ENCODE measurements around the gene CENPX. TPM values are rescaled to one million over a fixed set of nuclear protein-coding genes. Genes with fewer than 3 reads are reported as not detected.

The CENPX gene
- total and polyA plus RNA-seq, 2 of the 13 experiments (the other 11 are each of a cell fraction or from before 2014, with no cell fraction given), result 92.7 to 170 TPM

GRCh38 chr17:82036634-82037091 lies 14.0 kb upstream of the CENPX start:
- Histone ChIP-seq H3K9me3 (ENCODE audit: low read length) (no peaks in the 10 kb centered on the region), H3K4me2 (ENCODE audit: low read depth, low read length) (peak overlapping the region; percentile 95), H4K20me1 (ENCODE audit: insufficient read depth, low read length) (peaks cover 20% of the 10 kb centered on the region), H2AFZ (ENCODE audit: low read length) (no peak overlapping the region), H3K36me3 (replicated peaks in 1 of 2; ENCODE audit: control insufficient read depth in 1 of 2, insufficient read depth in 2 of 2, low read length in 2 of 2) (peaks cover 5 to 12% of the 10 kb centered on the region in 2 experiments), H3K4me3 (replicated peaks in 1 of 3; ENCODE audit: insufficient read depth in 1 of 3, low read depth in 2 of 3, low read length in 3 of 3) (peak overlapping the region; percentile 87 to 98 (median 93)), H3K79me2 (ENCODE audit: insufficient read depth, low read length) (peaks cover 13% of the 10 kb centered on the region), H3K27me3 (ENCODE audit: control insufficient read depth in 1 of 2, insufficient read depth in 2 of 2, low read length in 2 of 2) (no peaks in the 10 kb centered on the region), H3K9ac (ENCODE audit: insufficient read depth, low read depth, low read length) (peak overlapping the region; percentile 91), H3K4me1 (ENCODE audit: insufficient read depth, low read length) (peaks cover 59% of the 10 kb centered on the region), H3K27ac (ENCODE audit: extremely low read length, insufficient read depth, low read length) (peak overlapping the region; percentile 91)
- POLR2A ChIA-PET, result interaction anchor here (0.9 to 6.2 kb wide), 10 partner anchors 14 to 215 kb away, joined by 3 to 112 read pairs (median 14); partner anchors contain the start of genes ARHGDIA, CENPX, FASN and LRRC45
- DNase-seq (ENCODE audit: low spot score), result no peak
- ATAC-seq, result no peak
- intact Hi-C loops (cut with micrococcal nuclease; ENCODE audit: unreplicated experiment) (loop anchor here (1.0 to 5.0 kb wide), 5 partner anchors 13 to 116 kb away; partner anchors contain the start of genes GPS1, LRRC45 and RFNG), in situ Hi-C loops (cut with HindIII; ENCODE audit: extremely low pct_ligation_motif_present, low pct_unique_long_range_greater_than_20kb) (loop anchor here (5.0 kb wide), 1 partner anchor 121 kb away; no protein-coding TSS in a partner anchor)
- BruUV-seq (replicated peaks), result no TSS peak
- FAIRE-seq, result no peak
- 18% methylated on average over 13 of the region's 23 CpGs for WGBS (ENCODE audit: low lambda C conversion rate)
- CTCF ChIA-PET (ENCODE audit: low intra/inter-chr PET ratio, low total read pairs), result interaction anchor here (1.8 kb wide), 1 partner anchor 78 kb away, joined by 7 read pairs; no protein-coding TSS in a partner anchor
- no peak for TF ChIP-seq ATRX (CRISPR knock-in tag; IDR thresholded peaks at IDR 0.05; ENCODE audit: borderline replicate concordance)
- TF ChIP-seq ZNF350 (CRISPR knock-in tag; IDR thresholded peaks at IDR 0.05; ENCODE audit: borderline replicate concordance, low read depth), result no peak
- no peak for TF ChIP-seq ZNF816 (CRISPR knock-in tag; IDR thresholded peaks at IDR 0.05; ENCODE audit: borderline replicate concordance)
- TF ChIP-seq ZBTB4 (CRISPR knock-in tag; IDR thresholded peaks at IDR 0.05; ENCODE audit: borderline replicate concordance), result 0 out of 2 replicates have a peak, but pooled peaks have one; percentile 11
- no peak for TF ChIP-seq TCF7L2 (IDR thresholded peaks at IDR 0.05; ENCODE audit: low read depth, low read length)
- TF ChIP-seq, protein P1, sequence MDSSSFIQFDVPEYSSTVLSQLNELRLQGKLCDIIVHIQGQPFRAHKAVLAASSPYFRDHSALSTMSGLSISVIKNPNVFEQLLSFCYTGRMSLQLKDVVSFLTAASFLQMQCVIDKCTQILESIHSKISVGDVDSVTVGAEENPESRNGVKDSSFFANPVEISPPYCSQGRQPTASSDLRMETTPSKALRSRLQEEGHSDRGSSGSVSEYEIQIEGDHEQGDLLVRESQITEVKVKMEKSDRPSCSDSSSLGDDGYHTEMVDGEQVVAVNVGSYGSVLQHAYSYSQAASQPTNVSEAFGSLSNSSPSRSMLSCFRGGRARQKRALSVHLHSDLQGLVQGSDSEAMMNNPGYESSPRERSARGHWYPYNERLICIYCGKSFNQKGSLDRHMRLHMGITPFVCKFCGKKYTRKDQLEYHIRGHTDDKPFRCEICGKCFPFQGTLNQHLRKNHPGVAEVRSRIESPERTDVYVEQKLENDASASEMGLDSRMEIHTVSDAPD (CRISPR knock-in tag; IDR thresholded peaks at IDR 0.05), result 0 out of 2 replicates have a peak, but pooled peaks have one; percentile 12
- TF ChIP-seq ZNF703 (CRISPR knock-in tag; IDR thresholded peaks at IDR 0.05; ENCODE audit: borderline replicate concordance), result 0 out of 2 replicates have a peak, but pooled peaks have one; percentile 49
- TF ChIP-seq NPAS2 (CRISPR knock-in tag; IDR thresholded peaks at IDR 0.05; ENCODE audit: borderline replicate concordance), result no peak
- TF ChIP-seq PHF21A (CRISPR knock-in tag; IDR thresholded peaks at IDR 0.05), result no peak
- TF ChIP-seq TGIF2 (CRISPR knock-in tag; IDR thresholded peaks at IDR 0.05), result peak; percentile 43; the same call in 1 of the 2 replicates
- no peak for TF ChIP-seq ISL2 (CRISPR knock-in tag; IDR thresholded peaks at IDR 0.05)
- TF ChIP-seq ZNF124 (CRISPR knock-in tag; IDR thresholded peaks at IDR 0.05), result 0 out of 2 replicates have a peak, but pooled peaks have one; percentile 18
- 0 out of 2 replicates have a peak, but pooled peaks have one; percentile 36 for TF ChIP-seq TRAFD1 (CRISPR knock-in tag; IDR thresholded peaks at IDR 0.05; ENCODE audit: borderline replicate concordance)
- TF ChIP-seq RXRA (CRISPR knock-in tag; IDR thresholded peaks at IDR 0.05), result no peak; the same call in 1 of the 2 replicates
- no peak for TF ChIP-seq MAF1 (CRISPR knock-in tag; IDR thresholded peaks at IDR 0.05; ENCODE audit: borderline replicate concordance)
- TF ChIP-seq, protein P2, sequence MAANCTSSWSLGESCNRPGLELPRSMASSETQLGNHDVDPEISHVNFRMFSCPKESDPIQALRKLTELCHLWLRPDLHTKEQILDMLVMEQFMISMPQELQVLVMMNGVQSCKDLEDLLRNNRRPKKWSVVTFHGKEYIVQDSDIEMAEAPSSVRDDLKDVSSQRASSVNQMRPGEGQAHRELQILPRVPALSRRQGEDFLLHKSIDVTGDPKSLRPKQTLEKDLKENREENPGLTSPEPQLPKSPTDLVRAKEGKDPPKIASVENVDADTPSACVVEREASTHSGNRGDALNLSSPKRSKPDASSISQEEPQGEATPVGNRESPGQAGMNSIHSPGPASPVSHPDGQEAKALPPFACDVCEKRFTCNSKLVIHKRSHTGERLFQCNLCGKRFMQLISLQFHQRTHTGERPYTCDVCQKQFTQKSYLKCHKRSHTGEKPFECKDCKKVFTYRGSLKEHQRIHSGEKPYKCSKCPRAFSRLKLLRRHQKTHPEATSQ (CRISPR knock-in tag; IDR thresholded peaks at IDR 0.05; ENCODE audit: borderline replicate concordance), result peak; percentile 67; the same call in 1 of the 2 replicates

Data from HepG2 (cell line).